HuH-7.5 (cell line): ENCODE data around the gene NMNAT3.
A peak's percentile ranks its signal among the peaks of the same experiment; 100 is the strongest.

Source experiments
- DNase-seq: peaks from one replicate; pipeline ENCODE4 v3.0.0; 2011; ENCODE audit warnings: low spot score

NMNAT3 gene

GRCh38 chr3:139675327-139675726 lies 2.4 kb downstream of the NMNAT3 start:
- no peak for DNase-seq

- no peak for DNase-seq
These were observed 3.1 kb downstream of the NMNAT3 start for GRCh38 chr3:139674571-139675260.

GRCh38 chr3:139672884-139673283 lies 4.9 kb downstream of the NMNAT3 start:
- DNase-seq = no peak

GRCh38 chr3:139671863-139672646 lies 5.7 kb downstream of the NMNAT3 start:
- no peak for DNase-seq

GRCh38 chr3:139671107-139671506 lies 6.7 kb downstream of the NMNAT3 start:
- no peak for DNase-seq

GRCh38 chr3:139670196-139670595 lies 7.6 kb downstream of the NMNAT3 start:
- DNase-seq = no peak

- no peak for DNase-seq
These were observed 9.4 kb downstream of the NMNAT3 start for GRCh38 chr3:139668332-139668731.

- no peak for DNase-seq
These were observed 12.8 kb downstream of the NMNAT3 start for GRCh38 chr3:139664958-139665357.

GRCh38 chr3:139660269-139660668 lies 17.5 kb downstream of the NMNAT3 start:
- no peak for DNase-seq

GRCh38 chr3:139659511-139659910 lies 18.3 kb downstream of the NMNAT3 start:
- DNase-seq = no peak

GRCh38 chr3:139657936-139658335 lies 19.8 kb downstream of the NMNAT3 start:
- DNase-seq = no peak

GRCh38 chr3:139657434-139657833 lies 20.3 kb downstream of the NMNAT3 start:
- no peak for DNase-seq

GRCh38 chr3:139655909-139656595 lies 21.7 kb downstream of the NMNAT3 start:
- no peak for DNase-seq

GRCh38 chr3:139654637-139655365 lies 23.0 kb downstream of the NMNAT3 start:
- peak; percentile 9 for DNase-seq

- DNase-seq = no peak
These were observed 24.2 kb downstream of the NMNAT3 start for GRCh38 chr3:139653582-139653981.

- no peak for DNase-seq
These were observed 25.2 kb downstream of the NMNAT3 start for GRCh38 chr3:139652561-139652960.

- no peak for DNase-seq
These were observed 29.8 kb downstream of the NMNAT3 start for GRCh38 chr3:139647866-139648435.

- no peak for DNase-seq
These were observed 31.3 kb downstream of the NMNAT3 start for GRCh38 chr3:139646512-139646911.

GRCh38 chr3:139642996-139643395 lies 34.8 kb downstream of the NMNAT3 start:
- DNase-seq = no peak

GRCh38 chr3:139640456-139640855 lies 37.3 kb downstream of the NMNAT3 start:
- DNase-seq = no peak

GRCh38 chr3:139639662-139640061 lies 38.1 kb downstream of the NMNAT3 start:
- no peak for DNase-seq

GRCh38 chr3:139638518-139638917 lies 39.3 kb downstream of the NMNAT3 start:
- DNase-seq = no peak
